Spinal cord (tissue), 10 donors: ENCODE results near the gene ELAVL3. TPM values are rescaled to one million over a fixed set of nuclear protein-coding genes. Genes with fewer than 3 reads are reported as not detected.
"Not testable (repeated sequence)": the region's sequence is repeated elsewhere in the genome, so short reads cannot be mapped to it uniquely, and the experiment has no call there.

Experiments used
- DNase-seq, 6 donors: peaks; one replicate each; pipeline versions ENCODE4 v3.0.0 to v3.0.0-alpha.2; 2013 to 2015; ENCODE audit warnings: low spot score in 6 of 6, low read depth in 4 of 6
- H3K27ac ChIP-seq: one replicate; pipeline ENCODE4 v1.5.1; 2013; ENCODE audit warnings: low read depth, low read length, control low read depth
- H3K27me3 ChIP-seq: one replicate; pipeline ENCODE4 v1.6.1; 2013; ENCODE audit warnings: low read length; ENCODE audit not compliant: control insufficient read depth, insufficient read depth
- H3K36me3 ChIP-seq: one replicate; pipeline ENCODE4 v1.6.1; 2013; ENCODE audit warnings: low read length; ENCODE audit not compliant: control insufficient read depth, insufficient read depth
- H3K4me1 ChIP-seq: one replicate; pipeline ENCODE4 v1.6.1; 2013; ENCODE audit warnings: low read length; ENCODE audit not compliant: control insufficient read depth, insufficient read depth
- H3K4me3 ChIP-seq: one replicate; pipeline ENCODE4 v1.5.1; 2013; ENCODE audit warnings: low read depth, low read length, control low read depth
- H3K9me3 ChIP-seq: one replicate; pipeline ENCODE4 v1.6.1; 2013; ENCODE audit warnings: low read length; ENCODE audit not compliant: control insufficient read depth, insufficient read depth
- WGBS: methylation state at CpG from one replicate; pipeline ENCODE4 v1.1.5; 2013; ENCODE audit warnings: missing lambda C conversion rate; ENCODE audit not compliant: insufficient coverage; 5-methylcytosine and 5-hydroxymethylcytosine counted together
- polyA plus RNA-seq, 2 donors: library from polyadenylated mRNA; unstranded; fragments of 120-200 nt; gene quantifications; one replicate each; pipeline ENCODE4 v1.2.1, GENCODE V29; 2013; ENCODE audit not compliant: insufficient read length in 2 of 2
- total RNA-seq, 2 donors: library from RNA; depleted of rRNA in 1 of 2; stranded (reverse); fragments of 120-200 nt in 1 of 2; fragments of >200 nt in 1 of 2; gene quantifications; one replicate each; pipeline versions ENCODE4 v1.2.3 to v1.2.4, GENCODE V29; 2013 to 2014
- donor health status: healthy.

Gene ELAVL3
- total and polyA plus RNA-seq, 4 donors: 25.8 to 153 (median 108) TPM

DNA sequence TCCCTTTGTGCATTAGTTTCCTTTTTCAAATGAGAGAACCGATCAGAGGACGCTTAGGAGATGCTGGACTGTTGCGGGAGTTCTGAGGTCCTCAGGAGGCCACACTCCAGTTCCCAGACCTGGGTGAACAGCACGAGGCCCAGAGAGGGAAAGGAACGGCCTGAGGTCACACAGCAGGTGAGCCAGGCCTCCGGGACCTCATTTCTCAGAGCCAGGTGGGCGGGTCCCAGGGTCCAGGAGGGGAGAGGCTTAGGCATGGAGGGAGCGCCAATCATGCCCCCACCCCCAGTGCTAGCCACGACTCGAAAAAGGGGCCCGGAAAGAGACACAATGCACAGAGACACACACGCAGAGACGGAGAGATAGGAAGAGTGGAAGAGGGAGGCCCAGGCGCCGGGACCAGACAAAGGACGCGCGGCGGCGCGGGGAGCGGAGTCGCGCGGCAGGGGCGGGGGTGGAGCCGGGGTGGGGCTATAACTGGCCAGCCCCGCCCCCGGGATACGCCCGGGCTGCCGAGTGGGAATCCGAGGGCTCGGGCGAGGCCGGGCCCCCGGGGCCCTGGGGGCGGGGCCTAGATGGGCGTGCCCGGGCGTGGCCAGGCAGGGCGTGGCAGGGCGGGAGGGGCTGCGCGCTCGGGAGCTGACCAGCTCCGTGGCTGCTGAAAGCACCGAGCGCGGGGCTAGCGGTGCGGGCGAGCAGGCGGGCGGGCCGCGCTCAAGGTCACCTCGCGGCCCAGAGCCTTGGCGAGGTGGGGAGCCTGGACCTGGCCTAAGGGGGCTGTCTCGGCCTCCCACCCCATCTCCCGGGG is 1.6 kb downstream of the ELAVL3 start:
- H3K4me3 ChIP-seq: peak overlapping the region; percentile 39
- H3K36me3 ChIP-seq: peaks cover 33% of the 10 kb centered on the region
- 6% methylated on average over 58 of the region's 62 CpGs for WGBS
- H3K27me3 ChIP-seq: peaks cover 12% of the 10 kb centered on the region
- no peaks in the 10 kb centered on the region for H3K9me3 ChIP-seq
- peak overlapping the region; percentile 2 for H3K27ac ChIP-seq
- peak in 3 of 6 donors; percentile 43 to 90 (median 88) for DNase-seq
- H3K4me1 ChIP-seq: peaks cover 41% of the 10 kb centered on the region

- peak in 1 of 6 donors; percentile 15 for DNase-seq
- 60% methylated on average over 16 of the region's 19 CpGs for WGBS
- Histone ChIP-seq H3K36me3 (peaks cover 25% of the 10 kb centered on the region), H3K27ac (peak overlapping the region; percentile 2), H3K9me3 (no peaks in the 10 kb centered on the region), H3K4me3 (peak overlapping the region; percentile 39), H3K27me3 (peaks cover 12% of the 10 kb centered on the region), H3K4me1 (peaks cover 41% of the 10 kb centered on the region)
These were observed 2.4 kb downstream of the ELAVL3 start for GRCh38 chr19:11478167-11479089.

DNA sequence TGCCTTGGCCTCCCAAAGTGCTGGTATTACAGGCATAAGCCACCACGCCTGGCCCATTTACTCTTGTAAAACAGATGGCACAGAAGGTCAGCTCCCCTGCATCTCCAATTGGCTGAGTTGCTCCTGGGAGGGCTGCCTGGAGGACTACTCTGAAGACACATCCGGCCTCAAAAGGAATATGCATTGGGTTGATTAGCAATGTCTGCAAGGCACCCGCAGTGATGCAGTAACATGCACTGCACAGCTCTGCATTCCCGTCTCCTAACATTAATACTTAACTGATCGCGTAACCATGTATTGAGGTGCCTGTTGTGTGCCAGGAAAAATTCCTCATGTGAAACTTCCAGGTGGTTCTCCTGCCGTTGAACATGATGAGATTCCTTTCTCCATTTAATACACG is 5.0 kb downstream of the ELAVL3 start:
- no CpG with 5 or more reads among the region's 8 CpGs for WGBS
- no peak overlapping the region for H3K4me3 ChIP-seq

GRCh38 chr19:11475343-11475742 is 5.5 kb downstream of the ELAVL3 start:
- H3K4me3 ChIP-seq, H3K27ac ChIP-seq, H3K9me3 ChIP-seq, H3K27me3 ChIP-seq, DNase-seq: not testable (repeated sequence)
- Histone ChIP-seq H3K4me1 (peaks cover 17% of the 10 kb centered on the region), H3K36me3 (peaks cover 28% of the 10 kb centered on the region)
- no CpG with 5 or more reads among the region's 3 CpGs for WGBS

More for the DNA sequence above, 5.0 kb downstream of the ELAVL3 start:
- Histone ChIP-seq H3K36me3 (peaks cover 27% of the 10 kb centered on the region), H3K4me1 (peaks cover 17% of the 10 kb centered on the region), H3K27me3 (peaks cover 2% of the 10 kb centered on the region), H3K27ac (no peak overlapping the region), H3K9me3 (no peaks in the 10 kb centered on the region)
- DNase-seq: no peak

- Histone ChIP-seq H3K4me1 (peaks cover 8% of the 10 kb centered on the region), H3K27me3 (no peaks in the 10 kb centered on the region), H3K36me3 (peaks cover 39% of the 10 kb centered on the region), H3K27ac (no peak overlapping the region), H3K9me3 (no peaks in the 10 kb centered on the region), H3K4me3 (no peak overlapping the region)
- WGBS: no CpG with 5 or more reads among the region's 4 CpGs
- no peak for DNase-seq
These were observed 7.1 kb downstream of the ELAVL3 start for GRCh38 chr19:11473725-11474124.

DNA sequence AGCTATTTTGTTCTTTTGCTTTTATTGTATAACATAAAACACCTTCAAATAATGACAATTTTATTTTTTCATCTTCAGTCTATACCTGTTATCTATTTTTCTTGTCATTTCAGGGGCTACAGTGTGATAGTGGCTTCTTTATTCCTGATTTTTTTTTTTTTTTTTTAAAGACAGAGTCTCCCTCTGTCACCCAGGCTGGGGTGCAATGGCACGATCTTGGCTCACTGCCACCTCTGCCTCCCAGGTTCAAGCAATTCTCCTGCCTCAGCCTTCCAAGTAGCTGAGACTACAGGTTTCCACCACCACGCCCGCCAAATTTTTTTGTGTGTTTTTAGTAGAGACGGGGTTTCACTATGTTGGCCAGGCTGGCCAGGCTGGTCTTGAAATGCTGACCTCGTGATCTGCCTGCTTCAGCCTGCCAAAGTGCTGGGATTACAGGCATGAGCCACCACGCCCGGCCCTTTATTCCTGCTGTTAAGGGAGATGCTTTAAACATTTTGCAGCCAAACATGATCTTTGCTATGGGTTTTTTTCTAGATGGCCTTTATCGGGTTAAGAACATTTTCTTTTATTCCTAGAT is 12.5 kb downstream of the ELAVL3 start:
- not testable (repeated sequence) for H3K27ac ChIP-seq, H3K9me3 ChIP-seq, DNase-seq, H3K27me3 ChIP-seq, H3K4me3 ChIP-seq, H3K4me1 ChIP-seq
- peaks cover 57% of the 10 kb centered on the region for H3K36me3 ChIP-seq
- WGBS: 63% methylated on average over 1 of the region's 8 CpGs

GRCh38 chr19:11465600-11465999 is 15.2 kb downstream of the ELAVL3 start:
- DNase-seq: no peak
- no peaks in the 10 kb centered on the region for H3K27me3 ChIP-seq
- no peak overlapping the region for H3K27ac ChIP-seq
- peaks cover 75% of the 10 kb centered on the region for H3K36me3 ChIP-seq
- H3K4me1 ChIP-seq: peaks cover 3% of the 10 kb centered on the region
- H3K4me3 ChIP-seq: no peak overlapping the region
- no peaks in the 10 kb centered on the region for H3K9me3 ChIP-seq
- WGBS: 34% methylated on average over 5 of the region's 8 CpGs

- no peak for DNase-seq
- no peak overlapping the region for H3K27ac ChIP-seq
- no peaks in the 10 kb centered on the region for H3K27me3 ChIP-seq
- peaks cover 78% of the 10 kb centered on the region for H3K36me3 ChIP-seq
- peaks cover 3% of the 10 kb centered on the region for H3K4me1 ChIP-seq
- WGBS: 91% methylated on average over 11 of the region's 11 CpGs
- H3K9me3 ChIP-seq: no peaks in the 10 kb centered on the region
- H3K4me3 ChIP-seq: no peak overlapping the region
These were observed 16.2 kb downstream of the ELAVL3 start for GRCh38 chr19:11464333-11465265.

DNA sequence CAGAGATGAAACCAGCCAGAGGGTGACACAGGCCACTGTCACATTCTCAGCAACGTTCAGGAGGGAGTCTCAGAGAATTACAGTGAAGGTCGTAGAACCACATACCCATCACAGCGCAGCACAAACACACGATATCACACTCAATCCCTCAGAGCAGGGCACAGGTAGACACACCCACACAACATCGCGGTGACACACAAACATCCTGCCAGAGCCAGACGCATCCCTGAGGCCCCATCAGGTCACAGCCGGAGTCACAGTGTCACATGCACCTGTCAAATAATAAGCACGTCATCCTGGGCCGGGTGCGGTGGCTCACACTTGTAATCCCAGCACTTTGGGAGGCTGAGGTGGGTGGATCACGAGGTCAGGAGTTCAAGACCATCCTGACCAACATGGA is 17.5 kb downstream of the ELAVL3 start:
- no peak overlapping the region for H3K27ac ChIP-seq
- 70% methylated on average over 12 of the region's 12 CpGs for WGBS
- peaks cover under 1% of the 10 kb centered on the region for H3K4me1 ChIP-seq
- no peaks in the 10 kb centered on the region for H3K27me3 ChIP-seq
- H3K36me3 ChIP-seq: peaks cover 84% of the 10 kb centered on the region
- no peaks in the 10 kb centered on the region for H3K9me3 ChIP-seq
- no peak overlapping the region for H3K4me3 ChIP-seq
- no peak for DNase-seq
